CD4-positive, alpha-beta T cell treated with Interleukin-6 at 100 ng/mL for 8 hours (primary cell): ENCODE data around the gene OGA.
A peak's percentile ranks its signal among the peaks of the same experiment; 100 is the strongest.

ENCODE experiments used
- DNase-seq: peaks from one replicate; pipeline ENCODE4 v3.0.0-alpha.2; 2020; ENCODE audit warnings: mixed read lengths, low spot score

The OGA gene

DNA sequence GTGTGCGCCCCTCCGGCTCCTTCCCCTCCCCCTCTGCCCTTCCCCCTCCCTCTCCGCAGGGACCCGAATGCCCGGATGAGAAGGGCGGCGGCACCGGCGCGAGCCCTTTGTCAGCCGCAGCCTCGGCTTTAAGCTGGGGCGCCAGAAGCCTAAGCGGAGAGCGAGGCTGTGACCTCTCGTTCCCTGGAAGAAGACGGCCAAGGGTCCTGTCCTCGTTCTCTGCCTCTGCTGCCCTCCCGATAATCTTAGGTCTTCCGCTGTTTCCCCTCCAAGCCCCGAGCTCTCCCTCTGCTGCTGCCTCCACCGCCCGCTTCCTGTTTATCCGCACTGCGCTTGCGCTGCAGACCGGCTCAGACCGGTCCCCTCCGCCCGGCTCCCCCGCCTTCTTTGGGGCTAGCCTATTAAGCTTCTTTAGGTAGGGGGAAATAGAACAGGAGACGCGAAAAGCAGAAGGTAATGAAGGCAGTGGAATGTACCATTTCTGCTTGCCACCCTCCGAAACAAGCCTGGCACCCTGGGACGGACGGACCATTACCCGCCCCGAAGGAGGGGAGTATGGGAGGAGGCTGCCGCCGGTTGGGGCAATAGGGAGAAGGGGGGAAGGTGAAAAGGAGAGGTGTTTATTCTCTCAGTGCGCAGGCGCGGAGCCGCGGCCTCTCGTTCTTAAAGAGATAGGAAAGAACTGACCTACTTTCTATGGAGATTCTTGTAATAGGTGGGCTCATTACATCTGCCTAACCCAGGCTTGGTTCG is at the start of gene OGA:
Gene OGA (minus strand): TSS at position 326 of the 753 bp plus-strand sequence. CDS start 422 bp downstream, outside the sequence.
- peak; percentile 100 for DNase-seq

DNA sequence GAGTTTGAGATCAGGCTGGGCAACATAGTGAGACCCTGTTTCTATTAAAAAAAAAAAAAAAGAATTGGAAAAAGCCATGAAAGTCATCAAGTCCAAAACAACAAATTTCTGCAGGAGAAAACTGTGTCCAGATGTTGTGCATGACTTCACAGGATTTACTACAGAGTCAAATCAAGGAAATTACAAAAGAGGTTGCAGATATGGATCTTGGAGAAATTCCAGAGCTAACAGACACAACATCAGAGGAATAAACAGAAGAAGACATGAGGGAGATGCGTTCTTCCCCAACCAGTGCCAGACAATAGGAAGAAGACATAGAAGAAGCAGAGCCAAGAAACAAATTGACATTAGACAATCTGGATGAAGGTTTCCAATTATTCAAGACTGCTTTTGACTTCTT is 49.7 kb upstream of the OGA start:
- no peak for DNase-seq

DNA sequence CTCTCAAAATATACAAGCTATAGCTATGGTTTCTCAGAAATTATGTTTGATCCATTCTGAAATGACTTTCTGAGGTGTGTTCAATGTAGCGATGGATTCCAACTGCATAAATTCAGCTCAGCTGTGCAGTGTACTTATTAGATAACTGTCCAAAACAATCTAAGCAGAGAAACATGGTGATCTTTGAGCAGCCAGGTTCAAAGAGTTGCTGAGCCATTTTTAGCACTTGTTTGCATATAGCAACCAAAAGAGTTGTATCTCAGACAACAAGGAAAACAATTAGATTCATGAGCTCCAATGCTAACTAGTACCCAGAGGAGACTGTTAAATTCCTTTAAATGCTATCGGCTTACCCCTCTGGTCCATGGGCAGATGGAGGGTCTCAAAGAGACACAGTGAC is 41.3 kb upstream of the OGA start:
- DNase-seq, result no peak

DNA sequence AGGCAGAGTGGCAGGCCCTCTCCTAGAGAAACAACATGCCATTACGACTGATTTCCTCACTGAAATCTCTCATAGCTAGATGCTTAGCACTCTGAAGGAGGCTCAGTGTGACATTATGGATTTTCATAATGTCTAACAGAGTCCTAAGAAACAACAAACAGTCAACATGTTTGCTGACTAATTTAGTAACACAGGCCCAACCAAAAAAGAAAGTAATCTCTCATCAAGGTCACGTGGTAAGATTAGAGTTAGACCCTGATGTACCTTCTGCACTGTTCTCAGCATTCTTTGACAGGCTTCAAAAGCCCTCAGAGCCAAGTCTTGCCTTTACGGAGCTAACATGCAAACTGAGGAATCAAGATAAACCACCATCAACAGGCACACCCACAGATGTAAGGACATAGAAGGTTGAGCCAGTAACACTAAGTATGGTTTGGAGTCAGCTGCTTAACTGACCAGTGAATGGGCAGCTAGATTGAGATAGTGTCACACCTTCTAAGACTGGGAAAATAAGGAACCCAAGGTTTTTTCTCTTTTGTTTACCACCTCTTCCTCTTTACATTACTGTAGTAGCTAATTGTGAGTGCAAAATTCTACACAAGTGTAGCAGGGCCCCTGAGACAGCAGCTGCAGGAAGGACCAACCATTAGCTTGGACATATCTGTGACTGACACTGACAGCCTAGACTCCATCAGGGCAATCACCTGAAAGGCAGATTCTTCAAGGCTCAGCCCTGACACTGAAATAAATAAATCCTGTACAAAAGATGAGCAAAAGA is 40.7 kb upstream of the OGA start:
- DNase-seq, result no peak

DNA sequence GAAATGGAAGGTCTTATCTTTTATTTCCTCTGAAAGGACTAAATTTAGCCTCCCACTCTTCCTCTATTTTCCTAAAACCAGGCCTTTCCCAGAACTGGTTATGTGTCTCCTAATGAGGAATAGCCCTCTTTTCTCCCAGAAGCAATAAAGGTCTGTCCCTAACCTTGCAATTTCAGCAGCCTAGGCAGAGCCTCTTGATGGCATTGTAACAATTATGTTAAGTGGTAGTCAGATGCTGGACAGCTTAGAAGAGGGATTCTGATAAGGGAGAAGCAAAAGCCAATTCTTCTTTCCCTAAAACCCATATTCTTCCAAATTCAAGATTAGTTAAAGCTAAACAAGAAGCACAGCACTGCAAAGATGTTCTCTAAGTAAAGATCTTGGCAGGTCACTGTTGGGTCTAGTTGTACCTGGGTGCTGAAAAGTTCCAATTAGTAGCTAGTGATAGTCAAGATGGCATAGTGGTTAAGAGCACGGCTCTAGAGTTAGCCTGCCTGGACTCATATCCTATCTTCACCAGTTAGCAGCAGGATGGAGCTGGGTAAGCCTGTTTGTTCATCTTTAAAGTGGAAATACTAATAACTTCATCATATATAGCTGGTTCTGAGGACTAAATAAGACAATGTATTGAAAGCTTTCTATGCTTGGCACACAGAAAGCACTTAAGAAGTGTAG is 39.7 kb upstream of the OGA start:
- DNase-seq, result no peak

DNA sequence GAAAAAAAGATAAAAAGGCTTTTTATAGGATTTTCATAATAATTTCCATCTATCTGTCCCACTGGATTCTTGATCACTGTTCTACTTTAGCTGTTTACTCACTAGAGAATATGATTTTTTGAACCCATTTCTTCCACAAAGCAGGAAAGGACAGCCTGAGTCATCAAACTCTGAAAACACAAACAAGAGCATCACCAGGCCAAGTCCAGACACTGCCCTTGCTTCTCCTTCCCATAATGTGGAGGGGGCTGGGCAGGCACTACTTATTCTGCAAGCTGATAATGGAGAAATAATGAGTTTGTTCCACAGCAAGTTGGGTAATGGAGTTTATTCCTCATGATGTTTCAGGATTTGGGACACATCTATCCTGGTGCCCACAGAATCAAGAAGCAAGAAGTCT is 38.4 kb upstream of the OGA start:
- DNase-seq, result no peak

DNA sequence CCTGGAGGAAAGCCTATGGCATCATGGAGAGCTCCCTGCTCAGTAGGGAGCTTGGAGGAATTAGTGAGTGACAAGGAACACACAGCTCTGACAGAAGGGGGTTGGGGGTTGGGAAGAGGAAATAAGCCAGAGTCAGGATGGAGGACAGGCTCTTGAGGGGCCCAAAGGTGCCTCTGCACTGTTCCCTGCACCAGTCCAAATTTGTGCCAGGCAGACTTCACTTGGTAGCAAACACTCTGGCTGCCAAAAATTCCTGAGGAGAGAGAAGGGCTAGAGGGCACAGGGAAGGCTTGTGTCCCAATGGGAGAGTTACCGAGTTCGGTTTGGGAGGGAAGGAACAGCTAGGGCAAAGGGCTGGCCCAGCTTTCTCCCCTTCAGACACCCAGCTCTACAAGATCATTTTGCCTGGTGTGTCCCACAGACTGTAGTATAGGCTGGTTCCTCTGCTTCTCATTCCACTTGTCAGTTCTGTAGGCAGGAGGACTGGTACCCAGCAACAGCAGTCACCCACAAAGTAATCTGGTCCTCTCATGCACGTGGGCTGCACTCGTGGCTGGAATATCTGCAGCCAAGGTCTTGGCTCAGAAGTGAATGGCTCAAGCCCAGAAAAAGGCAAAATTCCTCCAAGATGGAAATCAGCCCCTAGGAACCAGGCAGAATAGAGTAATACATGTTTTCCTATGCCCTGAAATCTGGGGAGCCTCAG is 33.3 kb upstream of the OGA start:
- DNase-seq, result no peak

DNA sequence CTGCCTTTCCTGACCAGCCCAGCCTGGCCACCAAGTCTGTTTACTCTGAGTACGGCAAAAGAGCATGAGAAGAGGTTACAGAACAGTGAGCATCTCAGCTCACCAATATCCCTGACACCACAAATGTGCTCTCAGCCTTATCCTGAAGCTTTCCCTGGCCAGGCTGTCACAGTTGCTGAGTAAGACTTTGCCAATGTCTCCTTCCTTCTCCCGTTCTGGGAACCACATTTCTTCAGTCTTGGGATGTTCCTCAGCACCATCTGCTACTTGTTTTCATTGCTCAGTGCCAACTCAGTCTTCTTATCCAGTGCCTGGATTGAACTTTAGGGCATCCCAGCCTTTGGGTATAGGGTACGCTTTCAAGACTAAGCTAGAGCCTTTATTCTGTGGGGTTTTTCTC is 32.5 kb upstream of the OGA start:
- no peak for DNase-seq

DNA sequence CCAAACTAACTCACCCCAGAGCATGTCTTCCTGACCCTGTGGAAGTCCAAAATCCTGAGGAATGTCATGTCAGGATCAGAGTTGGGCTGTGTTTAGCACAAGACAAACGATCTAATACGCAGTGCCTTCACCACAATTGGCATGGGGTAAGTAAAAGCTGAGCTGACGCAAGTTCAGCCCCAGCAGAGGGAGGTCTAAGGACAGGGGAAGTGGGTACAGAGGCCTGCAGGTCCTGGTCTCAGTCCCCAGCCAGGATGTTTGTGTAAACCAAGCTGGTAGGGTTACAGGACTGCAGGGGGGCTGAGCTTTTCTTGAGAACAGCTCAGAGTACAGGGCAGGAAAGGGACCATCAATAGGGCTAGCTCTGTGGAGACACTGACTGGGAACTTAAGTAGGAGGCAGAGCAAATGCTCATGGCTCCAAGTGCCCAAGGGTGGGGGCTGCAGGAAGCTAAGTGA is 30.7 kb upstream of the OGA start:
- DNase-seq, result no peak

DNA sequence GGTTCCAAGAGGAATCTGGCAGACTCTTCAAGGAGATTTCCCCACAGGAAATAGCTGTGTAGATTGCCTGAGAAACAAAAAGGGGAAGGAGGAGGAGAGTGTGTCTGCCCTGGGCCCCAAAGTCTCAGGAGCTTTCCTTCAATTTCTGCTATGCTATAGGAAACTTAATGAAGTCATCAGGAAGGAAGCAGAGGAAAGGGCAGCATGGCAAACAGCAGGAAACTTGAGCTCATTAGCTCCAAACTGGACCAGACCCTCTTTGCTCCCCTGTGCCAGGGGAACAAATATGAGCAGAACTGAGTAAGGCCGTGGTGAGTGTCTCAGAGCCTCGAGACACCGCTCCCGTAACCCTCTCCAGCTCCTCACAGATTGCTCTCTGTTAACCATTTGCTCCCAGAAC is 30.2 kb upstream of the OGA start:
- DNase-seq, result no peak

DNA sequence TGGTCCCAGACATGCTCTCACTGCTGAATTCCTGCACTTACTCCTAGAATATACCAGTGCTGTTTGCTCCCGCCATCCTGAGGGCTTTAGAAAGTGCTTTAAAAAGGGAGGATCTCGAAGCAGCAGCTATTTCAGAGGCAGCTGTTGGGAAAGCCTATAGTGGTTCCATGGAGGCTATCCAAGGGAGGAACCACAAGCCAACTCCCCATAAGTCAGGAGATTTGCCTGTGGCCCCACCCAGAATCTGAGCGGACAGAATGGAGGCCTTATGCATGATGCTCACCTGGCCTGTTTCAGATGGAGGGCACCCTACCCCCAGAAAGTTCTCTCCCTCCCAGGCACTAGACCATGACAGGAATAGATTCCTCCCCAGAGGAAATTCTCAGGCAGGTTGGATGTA is 27.6 kb upstream of the OGA start:
- no peak for DNase-seq

DNA sequence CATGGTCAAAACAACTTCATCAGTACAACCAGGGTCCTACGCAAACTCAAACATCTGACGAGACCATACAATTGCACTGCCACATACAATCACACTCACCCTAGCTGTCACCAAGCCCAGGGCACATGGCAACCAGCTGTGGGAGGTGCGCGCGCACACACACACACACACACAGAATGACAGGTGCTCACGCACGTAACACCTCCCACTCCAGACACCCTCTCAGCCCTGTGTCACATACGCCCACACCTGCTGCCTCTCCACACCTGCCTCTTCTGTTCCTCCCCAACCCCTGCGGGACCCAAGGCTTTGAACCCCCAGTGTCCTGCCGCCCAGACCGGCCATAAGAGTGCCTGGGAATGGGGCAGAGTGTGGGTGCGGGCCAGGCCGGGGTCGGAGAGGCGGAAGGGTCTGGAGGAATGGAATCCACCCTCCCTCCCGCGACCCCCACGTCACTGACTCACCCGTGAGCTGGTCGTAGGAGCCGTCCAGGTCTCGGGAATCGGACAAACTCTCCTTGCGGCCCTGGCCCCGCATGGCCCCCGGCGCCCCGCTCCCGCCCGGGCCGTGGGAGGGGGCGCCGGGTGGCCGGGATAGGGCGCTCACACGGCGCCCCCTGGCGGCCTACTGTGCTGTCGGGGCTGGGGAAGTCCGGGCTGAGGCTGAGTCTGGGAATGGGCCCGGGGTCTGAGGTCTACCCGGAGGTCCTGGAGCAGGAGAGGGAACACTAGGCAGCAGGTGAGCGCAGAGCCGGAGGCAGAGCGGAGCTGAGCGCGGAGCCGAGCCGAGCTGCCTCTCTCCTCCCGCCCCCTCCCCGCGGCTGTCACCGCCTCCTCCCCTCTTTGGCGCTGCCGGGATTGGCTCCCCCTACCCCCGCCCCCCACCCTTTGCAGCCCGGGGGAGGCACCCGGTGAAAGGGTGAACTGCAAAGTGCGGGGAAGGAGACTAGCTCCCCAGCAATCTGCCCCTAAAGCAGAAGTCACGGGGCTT is 25.1 kb upstream of the OGA start, which contains the start of gene KCNIP2:
Gene KCNIP2 (minus strand): TSS at position 769 of the 990 bp plus-strand sequence. CDS start 232 bp downstream, at position 537.
- peak; percentile 38 for DNase-seq

DNA sequence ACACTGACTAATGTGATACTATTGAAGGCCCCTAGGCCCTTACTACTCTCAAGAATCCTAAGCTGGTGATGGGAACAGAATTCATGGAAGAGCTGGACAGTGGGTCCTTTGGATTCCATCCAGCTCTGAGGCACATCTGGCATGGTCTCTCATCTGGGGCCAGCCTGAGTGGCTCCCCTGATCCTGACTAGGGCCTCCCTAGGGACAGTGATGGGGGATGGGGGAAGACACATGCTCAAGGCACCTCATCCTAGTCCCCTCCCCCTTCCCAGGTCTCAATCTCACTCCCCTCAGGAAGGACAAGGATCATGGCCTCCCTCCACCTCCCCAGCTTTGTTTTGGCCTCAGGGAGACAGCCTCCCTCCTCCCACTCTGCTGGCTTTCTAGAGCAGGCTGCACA is 23.6 kb upstream of the OGA start:
- DNase-seq, result no peak

DNA sequence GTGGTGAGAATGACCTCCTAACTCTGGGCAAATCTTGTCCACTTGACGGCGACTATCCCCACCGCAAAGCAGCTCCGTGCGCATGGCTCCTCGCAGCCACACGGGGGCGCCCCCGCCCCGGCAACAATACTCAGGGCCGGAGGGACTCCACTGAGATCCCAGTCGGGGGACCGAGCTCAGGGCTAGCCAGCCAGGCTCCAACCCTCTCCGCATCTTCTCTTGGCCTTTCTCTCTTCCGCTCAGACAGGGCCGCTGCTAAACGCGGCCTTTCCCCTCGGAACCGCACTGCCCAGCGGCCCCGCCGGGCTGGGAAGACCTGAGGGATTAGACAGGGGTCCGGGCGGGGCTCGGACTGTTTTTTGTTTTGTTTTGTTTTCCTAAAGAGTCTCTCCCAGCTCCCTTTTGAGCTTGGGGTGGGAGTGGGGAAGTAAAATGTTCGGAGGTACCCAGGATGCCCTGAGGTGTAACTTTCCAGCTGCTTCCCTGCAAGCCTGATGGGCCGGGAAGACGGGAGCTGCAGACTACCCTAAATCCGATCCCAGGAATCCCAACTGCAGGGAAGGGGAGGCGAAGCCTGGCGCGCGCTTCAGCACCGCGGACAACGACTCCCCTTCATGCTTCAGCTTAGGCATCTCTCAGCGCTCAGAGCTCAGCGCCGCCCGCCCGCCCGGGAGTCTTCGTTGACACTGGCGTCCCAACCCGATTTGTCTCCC is 22.7 kb upstream of the OGA start:
- DNase-seq, result peak; percentile 73

DNA sequence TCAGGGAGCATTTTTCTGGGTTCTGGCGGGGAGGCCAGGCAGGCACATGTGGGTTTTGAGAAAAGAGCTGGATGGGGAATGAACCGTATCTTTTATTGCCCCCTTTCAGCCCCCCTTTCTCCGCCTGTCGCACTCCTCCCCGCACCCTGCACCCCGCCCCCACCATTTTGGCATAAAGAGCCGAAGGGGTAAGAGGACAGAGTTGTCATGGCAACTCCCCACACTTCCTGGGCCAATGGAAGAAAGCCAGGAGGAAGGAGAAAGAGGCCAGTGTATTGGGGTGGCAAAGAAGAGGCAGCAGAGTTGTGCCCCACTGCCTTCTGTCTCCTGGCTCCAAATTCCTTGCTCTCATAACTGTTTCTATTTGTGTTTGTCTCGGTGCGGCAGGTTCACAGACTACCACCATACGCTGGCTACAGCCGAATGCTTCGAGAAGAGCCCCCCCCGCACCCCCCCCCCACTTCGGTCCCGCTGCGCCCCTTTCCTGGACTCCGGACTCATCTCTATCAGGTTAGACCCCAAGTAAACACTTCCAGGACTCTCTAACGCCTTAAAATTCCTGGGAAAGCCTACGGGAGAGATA is 21.9 kb upstream of the OGA start:
- no peak for DNase-seq

DNA sequence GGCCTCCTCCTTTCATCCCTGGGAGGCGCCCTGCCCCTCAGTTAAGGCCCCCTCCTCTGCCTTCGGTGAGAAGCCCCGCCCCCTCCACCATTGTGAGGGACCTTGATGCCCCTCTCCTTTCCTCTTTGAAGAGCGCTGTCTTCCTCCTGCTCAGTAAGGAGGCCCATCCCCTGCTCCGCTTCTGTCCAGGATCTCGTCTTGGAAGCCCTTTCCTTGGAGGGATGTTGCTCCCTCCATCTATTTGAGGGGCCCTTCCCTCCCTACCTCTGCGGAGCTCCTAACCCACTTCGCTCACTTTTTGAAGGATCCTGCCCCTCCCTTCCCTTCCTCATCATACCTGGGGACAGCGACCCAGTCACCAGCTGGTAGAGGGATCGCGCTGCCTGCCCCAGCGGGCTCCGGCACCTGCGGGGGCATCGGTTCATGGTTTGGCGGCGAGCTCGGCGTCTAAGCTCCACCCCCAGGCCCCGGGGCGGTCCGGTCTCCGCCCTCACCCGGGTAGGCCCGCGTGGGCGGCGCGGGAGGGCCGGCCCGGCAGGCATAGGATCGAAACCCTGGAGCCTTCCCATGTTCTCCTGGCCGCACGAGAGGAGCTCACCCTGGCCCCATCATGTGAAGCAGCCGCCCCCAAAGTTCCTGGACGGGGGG is 21.3 kb upstream of the OGA start:
- peak; percentile 41 for DNase-seq

DNA sequence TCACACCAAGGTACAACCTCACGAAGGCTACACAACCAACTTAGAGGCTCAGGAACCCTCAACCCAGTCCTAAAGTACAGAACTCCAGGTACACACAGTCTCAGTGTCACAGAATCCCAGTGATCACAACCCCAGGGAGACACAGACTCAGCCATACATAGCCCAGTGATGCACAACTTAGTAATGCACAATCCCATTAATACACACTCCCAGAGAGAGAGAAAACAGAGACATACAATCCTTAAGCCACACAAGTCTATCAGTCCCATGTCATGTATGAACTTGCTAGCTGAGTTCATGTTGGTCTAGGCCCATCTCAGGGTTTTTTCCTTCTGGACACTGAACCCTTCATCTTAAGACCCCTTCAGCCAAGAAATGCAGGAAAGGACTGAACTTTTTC is 20.8 kb upstream of the OGA start:
- DNase-seq, result no peak

DNA sequence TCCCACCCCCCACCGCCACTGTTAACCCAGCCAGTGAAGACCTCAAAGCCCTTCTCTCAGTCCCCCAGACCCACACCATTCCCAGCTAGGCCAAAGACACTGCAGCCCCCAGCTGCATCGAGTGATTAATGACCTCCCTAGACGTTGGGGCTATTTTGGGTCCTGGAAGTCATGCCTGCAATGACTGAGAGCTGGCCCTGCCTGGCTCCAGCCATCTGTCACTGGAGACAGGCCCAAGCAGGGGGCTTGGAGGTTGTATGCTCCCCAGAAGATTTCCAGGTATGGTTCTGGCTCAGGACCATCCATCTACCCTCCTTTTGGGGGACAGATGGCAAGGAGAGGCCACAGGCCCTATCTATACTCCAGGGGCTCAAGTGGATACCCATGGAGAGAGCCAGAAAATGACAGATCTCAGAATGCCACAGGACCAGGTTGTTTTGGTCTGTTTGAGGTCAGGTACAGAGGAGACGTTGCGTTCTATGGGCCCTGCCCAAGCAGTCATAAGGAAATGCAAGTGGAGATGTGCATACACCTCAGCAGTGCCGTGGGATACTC is 20.2 kb upstream of the OGA start:
- no peak for DNase-seq

DNA sequence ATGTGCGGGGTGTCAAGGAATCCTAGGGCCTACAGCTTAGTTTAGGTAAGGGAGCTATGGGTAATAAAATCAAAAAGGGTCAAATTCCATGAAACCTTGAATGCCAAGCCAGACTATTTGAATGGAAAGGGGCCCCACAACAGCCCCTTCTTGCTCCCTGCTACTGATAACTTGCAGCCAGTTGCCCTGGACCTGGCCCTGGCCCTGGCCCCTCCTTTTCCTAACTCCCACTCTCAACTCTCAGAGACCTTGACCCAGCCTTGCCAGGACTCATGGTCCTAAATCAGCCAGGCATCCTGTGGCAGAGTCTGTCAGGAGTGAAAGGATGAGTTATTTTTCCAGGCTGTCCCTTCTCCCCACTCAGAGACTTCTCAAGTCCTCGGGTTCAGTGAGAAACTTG is 19.5 kb upstream of the OGA start:
- DNase-seq, result no peak
